ENCODE data around the gene KCNC1. TPM values are rescaled to one million over a fixed set of nuclear protein-coding genes. Genes with fewer than 3 reads are reported as not detected.

KCNC1 gene
- total RNA-seq, 4 donors from 2014 or later, result not detected

- Histone ChIP-seq H3K9me3 (no peaks in the 10 kb centered on the region), H3K4me3 (peak overlapping the region; percentile 12), H3K27me3 (peaks cover 98% of the 10 kb centered on the region), H3K27ac (no peak overlapping the region), H3K4me1 (peaks cover 33% of the 10 kb centered on the region), H3K36me3 (no peaks in the 10 kb centered on the region)
- no peak for DNase-seq (ENCODE audit: low spot score in 2 of 2)
- under 1% methylated on average over 36 of the region's 85 CpGs for WGBS
- TF ChIP-seq POLR2A (IDR thresholded peaks at IDR 0.05), result no peak
- no peak for TF ChIP-seq POLR2AphosphoS5 (IDR thresholded peaks at IDR 0.05)
- TF ChIP-seq CTCF (IDR thresholded peaks at IDR 0.05), result no peak
- no peak for TF ChIP-seq EP300 (IDR thresholded peaks at IDR 0.05)
Measured at GRCh38 chr11:17719938-17720795, 14.4 kb upstream of the KCNC1 start.

GRCh38 chr11:17720796-17721171 is 13.8 kb upstream of the KCNC1 start:
- Histone ChIP-seq H3K9me3 (no peaks in the 10 kb centered on the region), H3K4me3 (peak overlapping the region; percentile 5), H3K27ac (no peak overlapping the region), H3K27me3 (peaks cover 98% of the 10 kb centered on the region), H3K36me3 (no peaks in the 10 kb centered on the region), H3K4me1 (peaks cover 33% of the 10 kb centered on the region)
- 2% methylated on average over 19 of the region's 24 CpGs for WGBS
- DNase-seq (ENCODE audit: low spot score in 2 of 2), result no peak
- TF ChIP-seq POLR2A (IDR thresholded peaks at IDR 0.05) (no peak), CTCF (IDR thresholded peaks at IDR 0.05) (no peak)

- peaks cover 33% of the 10 kb centered on the region for H3K4me1 ChIP-seq
- peaks cover 91% of the 10 kb centered on the region for H3K27me3 ChIP-seq
- peak overlapping the region; percentile 5 for H3K4me3 ChIP-seq
- no peak for DNase-seq (ENCODE audit: low spot score in 2 of 2)
- no peaks in the 10 kb centered on the region for H3K9me3 ChIP-seq
- no peak for TF ChIP-seq CTCF (IDR thresholded peaks at IDR 0.05)
- no peak for TF ChIP-seq POLR2A (IDR thresholded peaks at IDR 0.05)
- no peak for TF ChIP-seq POLR2AphosphoS5 (IDR thresholded peaks at IDR 0.05)
- TF ChIP-seq EP300 (IDR thresholded peaks at IDR 0.05), result no peak
- H3K36me3 ChIP-seq, result no peaks in the 10 kb centered on the region
- H3K27ac ChIP-seq, result no peak overlapping the region
- 5% methylated on average over 24 of the region's 56 CpGs for WGBS
Measured at GRCh38 chr11:17721242-17721999, 13.2 kb upstream of the KCNC1 start.

GRCh38 chr11:17722000-17722643 is 12.5 kb upstream of the KCNC1 start:
- Histone ChIP-seq H3K4me1 (peaks cover 33% of the 10 kb centered on the region), H3K4me3 (no peak overlapping the region), H3K9me3 (no peaks in the 10 kb centered on the region), H3K36me3 (no peaks in the 10 kb centered on the region), H3K27me3 (peaks cover 84% of the 10 kb centered on the region), H3K27ac (no peak overlapping the region)
- TF ChIP-seq CTCF (IDR thresholded peaks at IDR 0.05) (peak in 1 of 2 donors; percentile 21), POLR2AphosphoS5 (IDR thresholded peaks at IDR 0.05) (no peak)
- no peak for DNase-seq (ENCODE audit: low spot score in 2 of 2)
- 7% methylated on average over 25 of the region's 25 CpGs for WGBS
